ENCODE data around the gene RYR3. TPM values are rescaled to one million over a fixed set of nuclear protein-coding genes. Genes with fewer than 3 reads are reported as not detected.

Gene RYR3
- total RNA-seq, 2 experiments from 2014 or later = 0.06 to 0.32 TPM

DNA sequence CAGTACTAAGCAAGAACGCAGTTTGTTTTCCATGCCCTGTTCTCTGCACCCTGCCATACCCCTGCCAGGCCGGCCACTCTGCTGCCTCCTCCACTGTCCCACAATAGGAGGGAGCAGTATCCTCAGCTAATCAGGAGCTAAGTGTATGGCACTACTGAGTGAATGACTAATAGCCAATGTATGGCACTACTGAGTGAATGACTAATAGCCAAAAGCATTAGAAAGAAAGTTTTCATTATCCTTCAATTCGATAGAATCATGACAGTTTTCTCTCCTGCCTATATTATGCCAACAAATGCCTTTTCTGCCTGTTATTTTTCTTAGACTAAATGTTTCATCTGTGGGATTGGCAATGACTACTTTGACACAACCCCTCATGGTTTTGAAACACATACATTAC, 550.0 kb downstream of the RYR3 start:
- H3K4me1 ChIP-seq (ENCODE audit: insufficient read depth, low read length, poor library complexity, severe bottlenecking) = no peaks in the 10 kb centered on the region
- H3K9me3 ChIP-seq (ENCODE audit: low read length) = no peaks in the 10 kb centered on the region
- no peaks in the 10 kb centered on the region for H3K79me2 ChIP-seq (ENCODE audit: insufficient read depth, low read depth, low read length)
- no peaks in the 10 kb centered on the region for H4K20me1 ChIP-seq (ENCODE audit: insufficient read depth, low read length)
- intact Hi-C loops (cut with micrococcal nuclease; ENCODE audit: unreplicated experiment) = no loop called here
- POLR2A ChIA-PET = no interaction called here
- no peak overlapping the region for H3K4me2 ChIP-seq (ENCODE audit: low read length)
- no peak overlapping the region for H3K27ac ChIP-seq (ENCODE audit: low read depth, low read length, poor library complexity, severe bottlenecking)
- BruUV-seq (replicated peaks) = no TSS peak
- TF ChIP-seq, protein P1, sequence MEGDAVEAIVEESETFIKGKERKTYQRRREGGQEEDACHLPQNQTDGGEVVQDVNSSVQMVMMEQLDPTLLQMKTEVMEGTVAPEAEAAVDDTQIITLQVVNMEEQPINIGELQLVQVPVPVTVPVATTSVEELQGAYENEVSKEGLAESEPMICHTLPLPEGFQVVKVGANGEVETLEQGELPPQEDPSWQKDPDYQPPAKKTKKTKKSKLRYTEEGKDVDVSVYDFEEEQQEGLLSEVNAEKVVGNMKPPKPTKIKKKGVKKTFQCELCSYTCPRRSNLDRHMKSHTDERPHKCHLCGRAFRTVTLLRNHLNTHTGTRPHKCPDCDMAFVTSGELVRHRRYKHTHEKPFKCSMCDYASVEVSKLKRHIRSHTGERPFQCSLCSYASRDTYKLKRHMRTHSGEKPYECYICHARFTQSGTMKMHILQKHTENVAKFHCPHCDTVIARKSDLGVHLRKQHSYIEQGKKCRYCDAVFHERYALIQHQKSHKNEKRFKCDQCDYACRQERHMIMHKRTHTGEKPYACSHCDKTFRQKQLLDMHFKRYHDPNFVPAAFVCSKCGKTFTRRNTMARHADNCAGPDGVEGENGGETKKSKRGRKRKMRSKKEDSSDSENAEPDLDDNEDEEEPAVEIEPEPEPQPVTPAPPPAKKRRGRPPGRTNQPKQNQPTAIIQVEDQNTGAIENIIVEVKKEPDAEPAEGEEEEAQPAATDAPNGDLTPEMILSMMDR (conservative IDR thresholded peaks at IDR 0.05; ENCODE audit: low read length) = no peak
- TF ChIP-seq EZH2phosphoT487 (IDR thresholded peaks at IDR 0.05; ENCODE audit: borderline replicate concordance, low read depth, low read length) = no peak
- H3K36me3 ChIP-seq (ENCODE audit: insufficient read depth, low read length) = no peaks in the 10 kb centered on the region
- no peak overlapping the region for H3K4me3 ChIP-seq (ENCODE audit: low read depth, low read length, poor library complexity, severe bottlenecking)
- H2AFZ ChIP-seq (ENCODE audit: low read length) = no peak overlapping the region
- CTCF ChIA-PET (ENCODE audit: unreplicated experiment) = no interaction called here
- no peaks in the 10 kb centered on the region; the same call in 1 of the 2 replicates for H3K9me2 ChIP-seq (ENCODE audit: insufficient read depth, low read length)
- DNase-seq (ENCODE audit: low spot score) = no peak

DNA sequence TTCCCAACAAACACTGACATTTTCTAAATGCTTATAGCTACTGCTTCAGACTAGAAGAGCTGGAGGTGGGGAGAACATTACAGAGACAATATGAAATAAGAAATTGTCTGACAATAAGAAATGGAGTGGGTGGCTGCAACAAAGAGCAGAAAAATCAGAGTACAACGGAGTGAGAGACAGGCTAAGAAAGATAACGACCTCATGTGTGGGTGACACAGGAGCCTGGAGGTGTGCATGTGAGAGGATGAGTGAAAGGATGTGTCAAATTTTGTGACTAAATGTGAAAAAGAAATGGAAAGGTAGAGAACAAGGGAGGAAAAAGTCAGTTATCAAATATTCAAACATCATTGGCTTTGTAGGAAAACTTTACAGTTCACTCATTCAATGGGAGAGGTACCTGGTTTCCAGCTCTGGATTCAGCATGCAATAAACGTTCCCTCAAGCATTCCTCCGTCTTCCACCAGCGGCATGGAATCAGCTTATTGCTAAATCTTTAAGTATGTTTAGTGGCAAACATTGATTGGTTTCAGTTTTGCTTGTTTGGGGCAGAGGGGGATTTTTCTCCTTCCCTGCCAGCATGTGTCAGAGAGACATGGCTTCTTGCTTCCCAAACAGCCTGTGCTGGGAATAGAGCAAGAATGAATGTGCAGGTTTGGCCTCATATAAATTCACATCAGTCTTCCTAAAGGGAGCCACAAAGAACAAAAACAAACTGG, 553.8 kb downstream of the RYR3 start:
- TF ChIP-seq EZH2phosphoT487 (IDR thresholded peaks at IDR 0.05; ENCODE audit: borderline replicate concordance, low read depth, low read length) = no peak
- TF ChIP-seq, protein P1 (conservative IDR thresholded peaks at IDR 0.05; ENCODE audit: low read length) = no peak
- Histone ChIP-seq H3K4me1 (ENCODE audit: insufficient read depth, low read length, poor library complexity, severe bottlenecking) (no peaks in the 10 kb centered on the region), H3K79me2 (ENCODE audit: insufficient read depth, low read depth, low read length) (no peaks in the 10 kb centered on the region), H3K27ac (ENCODE audit: low read depth, low read length, poor library complexity, severe bottlenecking) (no peak overlapping the region), H3K9me2 (ENCODE audit: insufficient read depth, low read length) (no peaks in the 10 kb centered on the region; the same call in 1 of the 2 replicates), H2AFZ (ENCODE audit: low read length) (no peak overlapping the region), H4K20me1 (ENCODE audit: insufficient read depth, low read length) (no peaks in the 10 kb centered on the region), H3K36me3 (ENCODE audit: insufficient read depth, low read length) (no peaks in the 10 kb centered on the region), H3K9me3 (ENCODE audit: low read length) (no peaks in the 10 kb centered on the region), H3K4me3 (ENCODE audit: low read depth, low read length, poor library complexity, severe bottlenecking) (no peak overlapping the region), H3K4me2 (ENCODE audit: low read length) (no peak overlapping the region)
- intact Hi-C loops (cut with micrococcal nuclease; ENCODE audit: unreplicated experiment) = no loop called here
- POLR2A ChIA-PET = interaction anchor here (0.7 kb wide), 1 partner anchor 67 kb away, joined by 3 read pairs; no protein-coding TSS in a partner anchor
- no peak for DNase-seq (ENCODE audit: low spot score)
- no TSS peak for BruUV-seq (replicated peaks)
- CTCF ChIA-PET (ENCODE audit: unreplicated experiment) = no interaction called here

DNA sequence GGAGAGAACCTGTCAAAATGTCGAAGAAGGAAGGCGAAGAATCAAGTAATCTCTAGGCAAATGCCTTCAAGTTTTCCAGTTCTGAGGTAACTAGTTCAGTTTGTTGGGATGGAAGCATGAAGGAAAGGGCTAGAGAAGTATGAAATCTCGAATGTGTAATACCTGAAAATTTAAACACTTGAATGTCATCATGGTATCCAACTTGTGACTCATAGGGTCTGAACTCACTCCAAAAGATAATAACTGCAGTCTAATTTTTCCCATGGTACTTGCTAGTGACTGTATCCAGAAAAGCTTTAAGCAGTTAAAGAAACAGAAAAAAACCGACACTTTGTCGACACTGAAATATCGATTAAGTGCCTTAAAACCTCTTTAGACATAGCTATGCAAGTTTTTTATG, 554.6 kb downstream of the RYR3 start:
- Histone ChIP-seq H3K79me2 (ENCODE audit: insufficient read depth, low read depth, low read length) (no peaks in the 10 kb centered on the region), H3K4me3 (ENCODE audit: low read depth, low read length, poor library complexity, severe bottlenecking) (no peak overlapping the region), H4K20me1 (ENCODE audit: insufficient read depth, low read length) (no peaks in the 10 kb centered on the region), H2AFZ (ENCODE audit: low read length) (no peak overlapping the region), H3K27ac (ENCODE audit: low read depth, low read length, poor library complexity, severe bottlenecking) (no peak overlapping the region), H3K9me3 (ENCODE audit: low read length) (no peaks in the 10 kb centered on the region), H3K36me3 (ENCODE audit: insufficient read depth, low read length) (no peaks in the 10 kb centered on the region), H3K4me2 (ENCODE audit: low read length) (no peak overlapping the region), H3K9me2 (ENCODE audit: insufficient read depth, low read length) (no peaks in the 10 kb centered on the region; the same call in 1 of the 2 replicates), H3K4me1 (ENCODE audit: insufficient read depth, low read length, poor library complexity, severe bottlenecking) (no peaks in the 10 kb centered on the region)
- ChIA-PET POLR2A (no interaction called here), CTCF (ENCODE audit: unreplicated experiment) (no interaction called here)
- DNase-seq (ENCODE audit: low spot score) = no peak
- intact Hi-C loops (cut with micrococcal nuclease; ENCODE audit: unreplicated experiment) = no loop called here
- no TSS peak for BruUV-seq (replicated peaks)
- TF ChIP-seq, protein P1 (conservative IDR thresholded peaks at IDR 0.05; ENCODE audit: low read length) = no peak
- no peak for TF ChIP-seq EZH2phosphoT487 (IDR thresholded peaks at IDR 0.05; ENCODE audit: borderline replicate concordance, low read depth, low read length)

All from OCI-LY7 (cell line).